ENCODE measurements around the gene DTNA.

DNA sequence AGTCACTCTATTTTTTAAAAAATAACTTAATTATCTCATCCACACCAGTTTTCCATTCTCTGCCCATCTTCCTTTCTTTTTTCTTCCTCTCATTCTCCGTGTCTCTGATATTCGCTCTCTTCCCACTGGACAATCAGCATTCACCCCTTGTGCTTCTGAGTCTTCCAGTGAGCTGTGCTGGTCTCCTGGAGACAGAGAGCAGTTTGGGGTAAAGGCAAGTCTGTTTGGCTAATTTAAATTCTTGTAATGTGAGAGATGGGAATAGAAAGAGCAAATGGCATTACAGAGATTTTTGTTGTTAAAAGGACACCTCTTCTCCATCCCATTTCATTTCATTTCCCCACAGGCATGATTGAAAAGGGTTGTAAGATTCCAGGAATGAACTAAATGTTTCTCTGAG is 107.5 kb downstream of the DTNA start:
- TF ChIP-seq, protein P1, sequence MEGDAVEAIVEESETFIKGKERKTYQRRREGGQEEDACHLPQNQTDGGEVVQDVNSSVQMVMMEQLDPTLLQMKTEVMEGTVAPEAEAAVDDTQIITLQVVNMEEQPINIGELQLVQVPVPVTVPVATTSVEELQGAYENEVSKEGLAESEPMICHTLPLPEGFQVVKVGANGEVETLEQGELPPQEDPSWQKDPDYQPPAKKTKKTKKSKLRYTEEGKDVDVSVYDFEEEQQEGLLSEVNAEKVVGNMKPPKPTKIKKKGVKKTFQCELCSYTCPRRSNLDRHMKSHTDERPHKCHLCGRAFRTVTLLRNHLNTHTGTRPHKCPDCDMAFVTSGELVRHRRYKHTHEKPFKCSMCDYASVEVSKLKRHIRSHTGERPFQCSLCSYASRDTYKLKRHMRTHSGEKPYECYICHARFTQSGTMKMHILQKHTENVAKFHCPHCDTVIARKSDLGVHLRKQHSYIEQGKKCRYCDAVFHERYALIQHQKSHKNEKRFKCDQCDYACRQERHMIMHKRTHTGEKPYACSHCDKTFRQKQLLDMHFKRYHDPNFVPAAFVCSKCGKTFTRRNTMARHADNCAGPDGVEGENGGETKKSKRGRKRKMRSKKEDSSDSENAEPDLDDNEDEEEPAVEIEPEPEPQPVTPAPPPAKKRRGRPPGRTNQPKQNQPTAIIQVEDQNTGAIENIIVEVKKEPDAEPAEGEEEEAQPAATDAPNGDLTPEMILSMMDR (IDR thresholded peaks at IDR 0.05), result no peak
- no peak for TF ChIP-seq EP300 (IDR thresholded peaks at IDR 0.05)
